ENCODE results near the gene MTHFD2L.
"Not testable (repeated sequence)": the region's sequence is repeated elsewhere in the genome, so short reads cannot be mapped to it uniquely, and the experiment has no call there.

MTHFD2L gene

GRCh38 chr4:74328501-74328900 lies 170.6 kb downstream of the MTHFD2L start:
- in situ Hi-C loops (cut with MboI; ENCODE audit: low sequenced_read_pairs): no loop called here

GRCh38 chr4:74329307-74329706 lies 171.4 kb downstream of the MTHFD2L start:
- in situ Hi-C loops (cut with MboI; ENCODE audit: low sequenced_read_pairs): no loop called here

- in situ Hi-C loops (cut with MboI; ENCODE audit: low sequenced_read_pairs): no loop called here
Observed at GRCh38 chr4:74330295-74330750, 172.4 kb downstream of the MTHFD2L start.

- in situ Hi-C loops (cut with MboI; ENCODE audit: low sequenced_read_pairs): no loop called here
Observed at GRCh38 chr4:74331252-74331651, 173.3 kb downstream of the MTHFD2L start.

GRCh38 chr4:74331944-74332343 lies 174.0 kb downstream of the MTHFD2L start:
- in situ Hi-C loops (cut with MboI; ENCODE audit: low sequenced_read_pairs): no loop called here

- in situ Hi-C loops (cut with MboI; ENCODE audit: low sequenced_read_pairs): no loop called here
Observed at GRCh38 chr4:74334636-74335035, 176.7 kb downstream of the MTHFD2L start.

GRCh38 chr4:74335341-74336021 lies 177.6 kb downstream of the MTHFD2L start:
- in situ Hi-C loops (cut with MboI; ENCODE audit: low sequenced_read_pairs): no loop called here

- in situ Hi-C loops (cut with MboI; ENCODE audit: low sequenced_read_pairs): no loop called here
Observed at GRCh38 chr4:74338792-74339333, 180.9 kb downstream of the MTHFD2L start.

- in situ Hi-C loops (cut with MboI; ENCODE audit: low sequenced_read_pairs): no loop called here
Observed at GRCh38 chr4:74339501-74339900, 181.6 kb downstream of the MTHFD2L start.

GRCh38 chr4:74340421-74340820 lies 182.5 kb downstream of the MTHFD2L start:
- in situ Hi-C loops (cut with MboI; ENCODE audit: low sequenced_read_pairs): not testable (repeated sequence)

- in situ Hi-C loops (cut with MboI; ENCODE audit: low sequenced_read_pairs): no loop called here
Observed at GRCh38 chr4:74344031-74344430, 186.1 kb downstream of the MTHFD2L start.
